GM12878 (cell line): ENCODE data around the gene KIRREL3. TPM values are rescaled to one million over a fixed set of nuclear protein-coding genes. Genes with fewer than 3 reads are reported as not detected.

Experiments used
- ATAC-seq: fragments of 200-7000 bp; cut with Tn5 transposase; 3 replicates; pipeline ENCODE4 v1.9.1; 2020; ENCODE audit warnings: mild to moderate bottlenecking, moderate library complexity
- BruUV-seq: library from RNA; stranded (reverse); fragments of 400-500 nt; replicated peaks from 2 replicates; lab custom pipeline; 2021; lab: Mats Ljungman, UMichigan
- CTCF ChIA-PET: fragments of 300-600 bp; sonication (Branson Sonifier 250); formaldehyde crosslinking; extraction: SDS; loops from one replicate; lab custom pipeline; 2021; ENCODE audit warnings: inconsistent platforms; lab: Yijun Ruan, JAX
- POLR2A ChIA-PET: fragments of 350-600 bp; formaldehyde crosslinking; extraction: SDS; loops from one replicate; lab custom pipeline; 2021; ENCODE audit warnings: inconsistent platforms; lab: Charles Lee
- RAD21 ChIA-PET: fragments of 300-600 bp; sonication (Branson Sonifier 250); formaldehyde crosslinking; loops from one replicate; lab custom pipeline; 2023; ENCODE audit warnings: antibody characterized with exemption; ENCODE audit not compliant: unreplicated experiment; lab: Charles Lee
- SMC1A ChIA-PET: fragments of 300-600 bp; sonication (Branson Sonifier 250); formaldehyde crosslinking; loops from one replicate; lab custom pipeline; 2023; ENCODE audit not compliant: unreplicated experiment, uncharacterized antibody; lab: Charles Lee
- DNase-seq: peaks from one replicate; pipeline ENCODE4 v3.0.0-alpha.2; 2011; ENCODE audit warnings: low read depth, low spot score
- FAIRE-seq: peaks from 3 replicates; lab custom pipeline; 2011; peaks lifted over from hg19 to GRCh38; lab: Jason Lieb, UNC
- H2AFZ ChIP-seq: 2 replicates; pipeline ENCODE4 v1.6.0; 2011; ENCODE audit warnings: low read depth, low read length, control low read depth; ENCODE audit not compliant: control insufficient read depth
- H3K27ac ChIP-seq: 2 replicates; pipeline ENCODE4 v1.5.1; 2011; ENCODE audit warnings: control low read depth; ENCODE audit not compliant: control insufficient read depth, insufficient read depth
- H3K27me3 ChIP-seq, 2 experiments: replicated peaks in 1 of 2; 2 replicates each; pipeline versions ENCODE4 v1.6.0 to v1.6.1; 2011; ENCODE audit warnings: low read length in 1 of 2; ENCODE audit not compliant: control insufficient read depth in 2 of 2, insufficient read depth in 2 of 2
- H3K36me3 ChIP-seq, 2 experiments: 2 replicates each; pipeline ENCODE4 v1.5.1; 2011; ENCODE audit warnings: low read length in 1 of 2; ENCODE audit not compliant: control insufficient read depth in 2 of 2, insufficient read depth in 2 of 2
- H3K4me1 ChIP-seq: 2 replicates; pipeline ENCODE4 v1.6.1; 2011; ENCODE audit warnings: mild to moderate bottlenecking, low read length, moderate library complexity, mixed read lengths; ENCODE audit not compliant: control insufficient read depth, insufficient read depth
- H3K4me2 ChIP-seq: 2 replicates; pipeline ENCODE4 v1.6.0; 2011; ENCODE audit warnings: control low read depth; ENCODE audit not compliant: control insufficient read depth, insufficient read depth
- H3K4me3 ChIP-seq: fragments of 200-600 bp; sonication (generic); 2 replicates; pipeline ENCODE4 v1.5.1; 2016
- H3K79me2 ChIP-seq: 2 replicates; pipeline ENCODE4 v1.6.0; 2011; ENCODE audit warnings: low read length; ENCODE audit not compliant: control insufficient read depth, insufficient read depth
- H3K9ac ChIP-seq: 2 replicates; pipeline ENCODE4 v1.8.0; 2011; ENCODE audit warnings: low read length, control low read depth, mixed read lengths; ENCODE audit not compliant: control insufficient read depth, insufficient read depth
- H3K9me3 ChIP-seq: replicated peaks from 3 replicates; pipeline ENCODE4 v1.5.1; 2011; ENCODE audit warnings: mild to moderate bottlenecking, low read length; ENCODE audit not compliant: control insufficient read depth, insufficient read depth
- H4K20me1 ChIP-seq: 2 replicates; pipeline ENCODE4 v1.6.0; 2011; ENCODE audit not compliant: control insufficient read depth, insufficient read depth
- ATF7 ChIP-seq: fragments of 450-650 bp; IDR thresholded peaks from 2 replicates; pipeline ENCODE4 v1.6.1; 2016; ENCODE audit warnings: low read depth, mild to moderate bottlenecking
- ESRRA ChIP-seq: IDR thresholded peaks from 2 replicates; pipeline ENCODE4 v1.6.1; 2012; ENCODE audit warnings: mild to moderate bottlenecking, low read length, improper control_type of control experiment
- SUZ12 ChIP-seq: fragments of 200-600 bp; sonication (generic); IDR thresholded peaks from one replicate; pipeline ENCODE4 v1.6.1; 2018; ENCODE audit warnings: antibody characterized with exemption, mild to moderate bottlenecking; ENCODE audit not compliant: unreplicated experiment
- WGBS: methylation state at CpG from one replicate; pipeline ENCODE4 v1.1.6; 2016; ENCODE audit warnings: low lambda C conversion rate; ENCODE audit not compliant: insufficient replicate concordance, insufficient coverage; ENCODE audit errors: missing lambda C conversion rate; 5-methylcytosine and 5-hydroxymethylcytosine counted together
- in situ Hi-C: fragments of 300-500 bp; cut with MboI; formaldehyde crosslinking; loops from 9 replicates; pipeline ENCODE4 v1.14.3; 2018; ENCODE audit warnings: mixed read lengths
- intact Hi-C: fragments of 100-400 bp; cut with micrococcal nuclease; formaldehyde crosslinking; loops from one replicate; pipeline ENCODE4 v1.14.2; 2022; ENCODE audit not compliant: unreplicated experiment
- polyA plus RNA-seq, 11 experiments: library from polyadenylated mRNA; depleted of rRNA in 4 of 11; unstranded in 6 of 11; stranded (reverse) in 5 of 11; fragments of >200 nt; fragmentation: Nextera tagmentation in 4 of 11; fragmentation: Illumina TruSeq in 1 of 11; extraction: Ambion mirVana in 4 of 11; extraction: Trizol in 1 of 11; gene quantifications; 1 replicate in 1 of 11; 2 replicates in 10 of 11; pipeline versions ENCODE4 v1.2.1 to v1.2.3, GENCODE V29; 2011 to 2016; ENCODE audit warnings: inconsistent platforms in 2 of 11, missing spikeins in 2 of 11, low read depth in 1 of 11
- total RNA-seq, 4 experiments: library from RNA; depleted of rRNA in 3 of 4; stranded (reverse); fragments of >200 nt in 3 of 4; fragmentation: Illumina TruSeq in 1 of 4; extraction: Trizol in 1 of 4; gene quantifications; 2 replicates each; pipeline versions ENCODE4 v1.2.1 to v1.2.3, GENCODE V29; 2013 to 2021
- TF ChIP-seq, protein P1 (sequence below): fragments of 450-650 bp; IDR thresholded peaks from 2 replicates; pipeline ENCODE4 v1.6.1; 2017; ENCODE audit warnings: mild to moderate bottlenecking

KIRREL3 gene
- total and polyA plus RNA-seq, 10 of the 15 experiments (the other 5 are each of a cell fraction or from before 2014, with no cell fraction given) = under 0.01 TPM; not detected in 9

DNA sequence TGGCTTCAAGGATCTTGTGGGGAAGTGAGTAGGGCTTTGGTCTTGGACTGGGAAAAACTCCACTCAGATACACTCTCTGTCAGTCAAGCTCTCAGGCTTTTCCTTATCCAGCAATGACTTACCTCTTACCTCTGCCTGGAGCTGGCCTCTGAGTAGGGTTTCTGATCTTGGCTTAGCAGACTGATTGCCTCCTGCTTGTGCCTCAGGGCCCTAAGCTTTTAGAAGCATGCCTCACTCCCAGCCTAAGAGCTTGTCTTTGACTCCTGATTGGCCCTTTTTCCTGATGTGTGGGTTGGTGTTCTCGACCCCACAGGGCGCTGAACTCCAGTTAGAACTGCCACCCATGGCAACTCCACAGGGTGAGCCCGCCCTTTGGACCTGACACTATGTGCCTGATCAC, 370.1 kb downstream of the KIRREL3 start:
- no peak for ATAC-seq
- H3K4me1 ChIP-seq = no peaks in the 10 kb centered on the region
- H2AFZ ChIP-seq = no peak overlapping the region
- in situ Hi-C loops = no loop called here
- H3K27me3 ChIP-seq = no peaks in the 10 kb centered on the region; a peak in 2 of 4 replicates
- no peaks in the 10 kb centered on the region for H4K20me1 ChIP-seq
- TF ChIP-seq, protein P1, sequence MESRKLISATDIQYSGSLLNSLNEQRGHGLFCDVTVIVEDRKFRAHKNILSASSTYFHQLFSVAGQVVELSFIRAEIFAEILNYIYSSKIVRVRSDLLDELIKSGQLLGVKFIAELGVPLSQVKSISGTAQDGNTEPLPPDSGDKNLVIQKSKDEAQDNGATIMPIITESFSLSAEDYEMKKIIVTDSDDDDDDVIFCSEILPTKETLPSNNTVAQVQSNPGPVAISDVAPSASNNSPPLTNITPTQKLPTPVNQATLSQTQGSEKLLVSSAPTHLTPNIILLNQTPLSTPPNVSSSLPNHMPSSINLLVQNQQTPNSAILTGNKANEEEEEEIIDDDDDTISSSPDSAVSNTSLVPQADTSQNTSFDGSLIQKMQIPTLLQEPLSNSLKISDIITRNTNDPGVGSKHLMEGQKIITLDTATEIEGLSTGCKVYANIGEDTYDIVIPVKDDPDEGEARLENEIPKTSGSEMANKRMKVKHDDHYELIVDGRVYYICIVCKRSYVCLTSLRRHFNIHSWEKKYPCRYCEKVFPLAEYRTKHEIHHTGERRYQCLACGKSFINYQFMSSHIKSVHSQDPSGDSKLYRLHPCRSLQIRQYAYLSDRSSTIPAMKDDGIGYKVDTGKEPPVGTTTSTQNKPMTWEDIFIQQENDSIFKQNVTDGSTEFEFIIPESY = no peak
- TF ChIP-seq ATF7 (no peak), ESRRA (no peak), SUZ12 (no peak)
- TF ChIP-seq, all 136 proteins: peak for 0
- H3K4me2 ChIP-seq = no peak overlapping the region
- intact Hi-C loops = no loop called here
- ChIA-PET SMC1A (no interaction called here), CTCF (interaction anchor here (1.0 to 1.7 kb wide), 2 partner anchors 9 to 146 kb away, joined by 3 to 4 read pairs; no protein-coding TSS in a partner anchor), RAD21 (no interaction called here), POLR2A (interaction anchor here (0.6 kb wide), 1 partner anchor 295 kb away, joined by 5 read pairs; no protein-coding TSS in a partner anchor)
- 3% methylated on average over 3 of the region's 3 CpGs for WGBS
- no peak for DNase-seq
- no peak overlapping the region for H3K4me3 ChIP-seq
- H3K36me3 ChIP-seq = no peaks in the 10 kb centered on the region
- no peaks in the 10 kb centered on the region for H3K79me2 ChIP-seq
- H3K9ac ChIP-seq = no peak overlapping the region
- no peaks in the 10 kb centered on the region for H3K9me3 ChIP-seq
- no TSS peak for BruUV-seq
- FAIRE-seq = no peak
- H3K27ac ChIP-seq = no peak overlapping the region
